Measurements from ENCODE around the gene KDM4F.

KDM4F gene

DNA sequence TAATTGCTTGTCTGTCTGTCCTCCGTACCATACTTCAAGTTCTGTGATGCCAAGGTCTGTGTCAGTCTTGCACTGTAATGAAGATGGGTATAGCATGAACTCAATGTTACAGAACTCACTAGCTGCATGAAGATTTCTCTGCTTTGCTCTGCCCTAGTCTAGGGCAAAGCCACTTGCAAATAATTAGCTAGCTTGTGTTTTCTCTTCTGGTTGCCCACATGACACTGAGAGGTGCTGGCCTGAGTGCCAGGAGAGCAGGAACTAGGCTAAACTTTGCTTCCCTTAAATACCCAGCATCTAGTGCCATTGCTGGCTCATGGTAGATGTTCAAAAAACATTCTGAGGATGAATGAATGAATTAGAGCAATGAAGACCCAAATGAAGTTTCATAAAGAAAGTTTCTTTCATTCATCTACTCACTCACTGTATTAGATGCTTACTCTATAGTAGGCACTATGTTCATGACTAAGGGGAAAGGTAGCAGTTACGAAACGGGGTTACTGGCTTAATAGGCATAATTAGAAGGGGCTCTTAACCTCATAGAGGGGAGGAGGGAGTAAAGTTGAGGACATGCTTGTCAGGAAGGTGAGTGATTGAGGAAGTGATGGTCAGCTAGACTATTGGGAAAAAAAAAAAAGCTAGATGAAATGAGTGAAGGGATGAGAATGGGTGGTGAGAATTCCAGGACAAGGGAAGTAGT is 36.0 kb downstream of the KDM4F start:
- Mint-ChIP-seq H3K9me3 (no peaks in the 10 kb centered on the region), H3K4me1 (peaks cover 13% of the 10 kb centered on the region), H3K36me3 (ENCODE audit: low read depth) (no peaks in the 10 kb centered on the region), H3K27ac (peak overlapping the region in 1 of 3 experiments; percentile 4), H3K27me3 (ENCODE audit: low read depth) (no peaks in the 10 kb centered on the region), H3K4me3 (no peak overlapping the region)
- TF ChIP-seq, protein P1, sequence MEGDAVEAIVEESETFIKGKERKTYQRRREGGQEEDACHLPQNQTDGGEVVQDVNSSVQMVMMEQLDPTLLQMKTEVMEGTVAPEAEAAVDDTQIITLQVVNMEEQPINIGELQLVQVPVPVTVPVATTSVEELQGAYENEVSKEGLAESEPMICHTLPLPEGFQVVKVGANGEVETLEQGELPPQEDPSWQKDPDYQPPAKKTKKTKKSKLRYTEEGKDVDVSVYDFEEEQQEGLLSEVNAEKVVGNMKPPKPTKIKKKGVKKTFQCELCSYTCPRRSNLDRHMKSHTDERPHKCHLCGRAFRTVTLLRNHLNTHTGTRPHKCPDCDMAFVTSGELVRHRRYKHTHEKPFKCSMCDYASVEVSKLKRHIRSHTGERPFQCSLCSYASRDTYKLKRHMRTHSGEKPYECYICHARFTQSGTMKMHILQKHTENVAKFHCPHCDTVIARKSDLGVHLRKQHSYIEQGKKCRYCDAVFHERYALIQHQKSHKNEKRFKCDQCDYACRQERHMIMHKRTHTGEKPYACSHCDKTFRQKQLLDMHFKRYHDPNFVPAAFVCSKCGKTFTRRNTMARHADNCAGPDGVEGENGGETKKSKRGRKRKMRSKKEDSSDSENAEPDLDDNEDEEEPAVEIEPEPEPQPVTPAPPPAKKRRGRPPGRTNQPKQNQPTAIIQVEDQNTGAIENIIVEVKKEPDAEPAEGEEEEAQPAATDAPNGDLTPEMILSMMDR (IDR thresholded peaks at IDR 0.05; ENCODE audit: unreplicated experiment in 3 of 3): no peak

GRCh38 chr11:95086151-95086550 is 36.9 kb downstream of the KDM4F start:
- peaks cover 21% of the 10 kb centered on the region for H3K4me1 Mint-ChIP-seq
- H3K36me3 Mint-ChIP-seq (ENCODE audit: low read depth): no peaks in the 10 kb centered on the region
- TF ChIP-seq, protein P1 (IDR thresholded peaks at IDR 0.05; ENCODE audit: unreplicated experiment in 3 of 3): no peak
- no peak overlapping the region for H3K27ac Mint-ChIP-seq
- H3K9me3 Mint-ChIP-seq: no peaks in the 10 kb centered on the region
- H3K4me3 Mint-ChIP-seq: peak overlapping the region in 1 of 3 experiments; percentile 2
- H3K27me3 Mint-ChIP-seq (ENCODE audit: low read depth): no peaks in the 10 kb centered on the region

DNA sequence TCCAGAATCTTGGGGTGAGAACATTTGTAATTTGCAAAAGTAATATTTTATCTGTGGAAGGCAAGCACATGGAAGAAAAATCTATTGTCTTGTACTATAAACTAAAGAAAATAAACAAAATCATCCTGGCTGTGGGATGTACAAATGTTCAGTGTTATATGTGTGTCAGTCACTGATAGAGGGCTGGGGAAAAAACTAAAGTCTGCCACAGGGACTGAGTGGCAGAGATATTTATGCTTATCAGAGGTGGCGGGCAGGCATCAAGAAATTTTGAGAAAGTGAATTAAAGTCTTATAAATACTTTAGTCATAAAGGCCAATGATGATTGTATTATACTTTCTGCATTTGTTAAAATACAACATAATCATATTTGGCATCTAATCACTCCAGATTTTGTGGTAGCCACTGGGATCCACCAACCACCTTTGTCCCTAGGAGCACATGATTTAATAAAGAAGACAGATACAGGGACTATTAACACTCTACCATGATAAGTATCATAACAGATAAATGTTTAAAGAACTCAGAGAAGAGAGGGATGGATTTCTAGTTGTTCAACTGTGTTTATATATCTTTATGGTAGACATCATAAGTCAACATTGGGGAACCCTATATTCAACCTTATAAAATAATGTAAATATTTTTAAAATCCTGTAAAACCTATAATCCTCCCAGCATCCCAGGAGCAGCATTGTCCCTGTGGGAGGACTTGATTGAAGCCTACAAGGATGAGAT is 37.8 kb downstream of the KDM4F start:
- H3K9me3 Mint-ChIP-seq: no peaks in the 10 kb centered on the region
- no peaks in the 10 kb centered on the region for H3K36me3 Mint-ChIP-seq (ENCODE audit: low read depth)
- H3K4me3 Mint-ChIP-seq: peak overlapping the region; percentile 32 to 75 (median 48)
- H3K4me1 Mint-ChIP-seq: peaks cover 30% of the 10 kb centered on the region
- no peaks in the 10 kb centered on the region for H3K27me3 Mint-ChIP-seq (ENCODE audit: low read depth)
- TF ChIP-seq, protein P1 (IDR thresholded peaks at IDR 0.05; ENCODE audit: unreplicated experiment in 3 of 3): no peak
- no peak overlapping the region for H3K27ac Mint-ChIP-seq

- peak overlapping the region; percentile 83 to 89 (median 86) for H3K4me3 Mint-ChIP-seq
Measured at GRCh38 chr11:95088946-95089619, 39.9 kb downstream of the KDM4F start.

GRCh38 chr11:95089620-95090542 is 40.7 kb downstream of the KDM4F start, which contains the start of gene ENDOD1:
TSS of gene ENDOD1 (plus strand) at chr11:95089846. CDS start at chr11:95089928, 82 bp downstream.
- peak within 1 kb of the TSS; percentile 80 to 93 (median 83) for H3K27ac Mint-ChIP-seq
- H3K36me3 Mint-ChIP-seq (ENCODE audit: low read depth): no peaks in the 10 kb centered on the region
- no peaks in the 10 kb centered on the region for H3K9me3 Mint-ChIP-seq
- peaks cover 49% of the 10 kb centered on the region for H3K4me1 Mint-ChIP-seq
- TF ChIP-seq, protein P1 (IDR thresholded peaks at IDR 0.05; ENCODE audit: unreplicated experiment in 3 of 3): peak in 1 of 3 experiments; percentile 12
- peak within 1 kb of the TSS; percentile 90 to 98 (median 94) for H3K4me3 Mint-ChIP-seq
- peaks cover 5% of the 10 kb centered on the region for H3K27me3 Mint-ChIP-seq (ENCODE audit: low read depth)

More at GRCh38 chr11:95088946-95089619, 39.9 kb downstream of the KDM4F start:
- H3K36me3 Mint-ChIP-seq (ENCODE audit: low read depth): no peaks in the 10 kb centered on the region
- peaks cover 43% of the 10 kb centered on the region for H3K4me1 Mint-ChIP-seq
- H3K9me3 Mint-ChIP-seq: no peaks in the 10 kb centered on the region
- peak overlapping the region; percentile 80 to 93 (median 83) for H3K27ac Mint-ChIP-seq
- TF ChIP-seq, protein P1 (IDR thresholded peaks at IDR 0.05; ENCODE audit: unreplicated experiment in 3 of 3): no peak
- peaks cover 5% of the 10 kb centered on the region for H3K27me3 Mint-ChIP-seq (ENCODE audit: low read depth)

All from nephron (organoid).